Effector CD4-positive, alpha-beta T cell (primary cell): ENCODE measurements around the gene PRICKLE1.

Source experiments
- DNase-seq: peaks from one replicate; pipeline ENCODE4 v3.0.0-alpha.2; 2020

PRICKLE1 gene

DNA sequence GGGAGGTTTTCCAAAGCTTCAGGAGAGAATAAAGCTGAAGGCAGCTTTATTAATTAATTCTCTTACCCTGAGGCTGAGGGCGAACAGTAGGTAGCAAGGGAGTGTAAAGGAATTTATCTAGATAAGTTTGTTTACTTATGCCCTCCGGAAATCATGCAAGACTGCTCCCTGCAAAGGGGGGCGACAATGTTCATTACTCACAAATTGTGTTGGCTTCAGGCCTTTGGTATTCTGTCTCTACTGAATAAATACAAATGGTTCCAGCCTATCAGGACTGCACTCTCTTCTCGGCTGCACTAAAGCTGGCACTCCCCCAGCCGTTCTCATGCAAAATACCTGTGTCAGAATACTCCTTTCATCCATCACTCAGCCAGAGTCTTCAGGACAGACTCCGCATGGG is 142.8 kb downstream of the PRICKLE1 start:
- no peak for DNase-seq

DNA sequence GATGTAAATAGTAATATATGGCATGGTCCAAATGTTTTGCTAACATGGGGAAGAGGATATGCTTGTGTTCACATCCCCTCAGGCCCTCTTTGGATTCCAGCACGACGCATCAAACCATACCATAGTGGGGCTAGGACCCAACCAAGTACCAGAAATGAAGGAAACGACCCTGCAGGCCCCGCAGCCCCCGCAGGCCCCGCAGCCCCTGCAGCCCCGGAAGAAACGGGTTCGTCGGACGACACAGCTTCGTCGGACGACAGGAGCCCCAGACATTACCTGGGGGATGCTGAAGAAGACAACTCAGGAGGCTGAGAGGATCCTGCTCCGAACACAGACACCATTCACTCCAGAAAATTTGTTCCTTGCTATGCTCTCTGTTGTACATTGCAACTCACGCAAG is 143.7 kb downstream of the PRICKLE1 start:
- no peak for DNase-seq

GRCh38 chr12:42444192-42444943 is 145.2 kb downstream of the PRICKLE1 start:
- DNase-seq = no peak

- no peak for DNase-seq
Measured at GRCh38 chr12:42442888-42443287, 146.7 kb downstream of the PRICKLE1 start.

DNA sequence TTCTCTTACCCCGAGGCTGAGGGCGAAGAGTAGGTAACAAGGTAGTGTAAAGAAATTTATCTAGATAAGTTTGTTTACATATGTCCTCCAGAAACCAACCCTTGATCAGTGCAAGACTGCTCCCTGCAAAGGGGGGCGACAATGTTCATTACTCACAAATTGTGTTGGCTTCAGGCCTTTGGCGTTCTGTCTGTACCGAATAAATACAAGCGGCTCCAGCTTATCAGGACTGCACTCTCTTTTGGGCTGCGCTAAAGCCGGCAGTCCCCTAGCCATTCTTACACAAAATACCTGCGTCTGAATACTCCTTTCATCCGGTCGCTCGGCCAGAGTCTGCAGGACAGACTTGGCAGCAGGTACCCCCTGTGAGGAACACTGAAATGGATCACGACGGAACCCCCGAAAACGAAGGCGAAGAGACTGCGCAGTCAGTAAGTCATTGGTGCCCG is 147.2 kb downstream of the PRICKLE1 start:
- DNase-seq = no peak

- DNase-seq = no peak
Measured at GRCh38 chr12:42440608-42441007, 148.9 kb downstream of the PRICKLE1 start.

- no peak for DNase-seq
Measured at GRCh38 chr12:42432517-42433140, 156.9 kb downstream of the PRICKLE1 start.

- no peak for DNase-seq
Measured at GRCh38 chr12:42428850-42429249, 160.7 kb downstream of the PRICKLE1 start.

DNA sequence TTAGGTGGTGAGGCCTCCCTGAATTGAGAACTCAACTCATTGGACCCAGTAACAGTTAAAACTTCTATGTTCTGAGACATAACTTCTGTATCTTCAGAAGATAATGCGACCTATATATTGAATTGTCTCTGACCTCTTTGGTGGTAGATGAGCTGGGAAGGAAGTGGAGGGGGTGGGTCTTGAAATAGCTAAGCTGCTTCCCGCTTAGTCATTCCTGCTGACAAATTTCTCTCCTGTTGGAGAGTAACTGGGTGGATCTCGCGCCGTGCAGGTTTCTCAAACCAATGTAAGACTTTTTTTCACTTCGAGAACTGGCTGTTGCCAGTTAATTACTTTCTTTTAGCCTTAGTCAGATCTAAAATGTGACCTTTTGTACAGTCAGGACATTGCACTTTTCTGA is 162.8 kb downstream of the PRICKLE1 start:
- DNase-seq = no peak

- DNase-seq = no peak
Measured at GRCh38 chr12:42422785-42423184, 166.8 kb downstream of the PRICKLE1 start.

DNA sequence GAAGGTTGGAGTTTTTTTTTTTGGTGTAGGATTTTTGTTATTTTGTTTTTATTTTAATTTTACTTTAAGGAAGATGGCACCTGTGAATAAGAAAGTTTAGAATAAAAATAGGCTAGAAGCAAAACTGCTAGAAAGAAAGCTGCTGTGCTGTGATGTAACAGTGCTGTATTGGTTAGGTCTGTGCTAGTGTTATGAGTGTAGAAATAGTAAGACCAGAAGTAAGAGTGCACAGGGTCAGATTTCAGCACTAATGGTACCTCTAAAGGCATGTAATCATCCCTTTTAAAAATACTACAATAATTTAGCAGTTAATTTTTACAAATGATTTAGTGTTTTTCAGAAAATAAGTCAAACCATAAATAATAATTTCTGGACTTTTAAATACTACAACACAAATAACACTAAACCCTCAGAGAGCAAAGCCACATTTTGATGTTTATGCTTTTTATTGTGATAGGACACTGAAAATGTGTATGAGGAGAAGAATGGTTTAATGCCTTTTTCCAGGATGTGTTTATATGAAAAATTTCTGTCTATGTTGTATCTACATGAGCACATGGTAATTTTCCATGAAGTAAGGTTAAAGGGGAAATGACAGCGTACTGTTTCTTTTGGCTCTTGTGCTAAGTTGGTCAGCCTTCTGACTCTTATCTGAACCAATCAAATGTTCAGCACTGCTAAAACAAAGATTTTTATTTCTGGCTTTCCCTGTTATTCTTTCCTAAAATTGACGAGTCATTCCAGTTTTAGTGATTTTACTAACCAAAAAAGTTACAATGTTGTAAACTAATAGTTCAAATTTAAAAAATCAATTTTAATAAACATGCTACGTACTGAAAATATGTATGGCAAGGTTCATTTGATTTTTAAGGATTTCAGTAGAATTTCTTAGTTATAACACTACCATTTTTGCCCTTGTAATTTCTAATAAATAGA is 167.4 kb downstream of the PRICKLE1 start:
- no peak for DNase-seq

DNA sequence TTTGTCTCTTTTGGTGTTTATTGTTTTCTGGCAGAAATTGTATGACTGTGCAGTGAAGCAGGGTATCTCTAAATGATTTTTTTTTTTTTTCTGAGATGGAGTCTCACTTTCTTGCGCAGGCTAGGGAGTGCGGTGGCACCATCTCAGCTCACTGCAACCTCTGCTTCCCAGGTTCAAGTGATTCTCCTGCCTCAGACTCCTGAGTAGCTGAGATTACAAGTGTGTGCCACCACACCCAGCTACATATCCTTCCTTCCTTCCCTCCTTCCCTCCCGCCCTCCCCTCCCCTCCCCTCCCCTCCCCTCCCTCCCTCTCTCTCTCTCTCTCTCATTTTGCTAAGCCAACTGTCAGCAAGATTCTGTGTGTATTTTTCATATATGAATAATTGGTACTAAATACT is 169.2 kb downstream of the PRICKLE1 start:
- DNase-seq = no peak

DNA sequence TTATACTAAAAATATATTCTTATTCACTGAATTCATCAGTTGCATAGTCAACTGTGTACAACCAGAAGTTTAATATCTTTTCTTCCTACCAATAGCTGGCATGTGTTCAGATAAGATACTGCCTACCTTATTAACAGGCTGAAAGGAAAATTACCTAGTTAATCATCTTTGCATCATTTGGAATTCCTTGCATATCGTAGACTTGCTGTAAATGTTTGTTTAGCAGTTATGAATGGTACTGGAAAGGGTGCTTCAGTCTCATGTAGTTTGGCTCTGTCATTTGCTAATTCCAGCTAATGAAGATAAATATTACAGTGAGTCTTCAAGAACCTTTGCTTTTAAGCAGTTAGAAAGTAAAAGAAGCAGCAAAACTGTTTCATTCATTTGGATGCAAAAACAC is 179.2 kb downstream of the PRICKLE1 start:
- no peak for DNase-seq

DNA sequence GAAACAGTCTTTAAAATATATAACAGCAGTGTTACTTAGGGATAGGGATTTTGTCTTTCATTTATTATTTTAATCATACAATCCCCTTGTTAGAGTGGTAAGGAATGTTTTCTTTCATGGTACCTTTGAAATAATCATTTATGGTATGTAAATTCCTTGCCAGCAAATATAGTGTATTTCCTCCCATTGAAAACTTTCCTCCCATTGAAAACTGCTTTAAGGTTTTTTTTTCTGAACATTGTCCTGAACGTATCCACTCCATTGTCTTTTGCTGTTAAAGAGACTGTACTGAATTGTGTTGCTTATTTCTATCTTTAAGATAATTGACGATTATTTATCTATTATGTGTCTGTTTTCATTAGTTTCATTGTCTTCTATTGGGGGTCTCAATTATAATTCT is 180.1 kb downstream of the PRICKLE1 start:
- DNase-seq = no peak

DNA sequence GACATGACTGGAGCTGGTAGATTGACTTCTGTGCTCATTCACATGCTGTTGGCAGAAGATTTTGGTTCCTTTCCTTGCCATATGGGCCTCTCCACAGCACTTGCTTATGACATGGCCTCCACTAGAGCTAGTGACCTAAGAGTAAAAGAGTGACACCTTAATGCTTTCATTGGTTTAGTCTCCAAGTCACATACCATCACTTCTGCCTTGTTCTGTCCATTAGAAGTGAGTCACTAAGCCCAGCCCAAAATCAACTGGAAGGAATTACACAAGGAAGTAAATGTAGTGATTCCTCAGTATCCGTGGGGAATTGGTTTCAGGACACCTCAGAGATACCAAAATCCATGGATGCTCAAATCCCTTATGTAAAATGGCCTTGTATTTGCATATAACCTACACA is 182.2 kb downstream of the PRICKLE1 start:
- DNase-seq = no peak
